ENCODE measurements around the gene NBL1.

NBL1 gene

GRCh38 chr1:19646377-19647319 is 2.5 kb downstream of the NBL1 start:
- DNase-seq (ENCODE audit: low read depth) = no peak

GRCh38 chr1:19647643-19648042 is 3.5 kb downstream of the NBL1 start:
- DNase-seq (ENCODE audit: low read depth) = no peak

GRCh38 chr1:19648239-19648638 is 4.1 kb downstream of the NBL1 start:
- no peak for DNase-seq (ENCODE audit: low read depth)

GRCh38 chr1:19648689-19649088 is 4.6 kb downstream of the NBL1 start:
- DNase-seq (ENCODE audit: low read depth) = no peak

- no peak for DNase-seq (ENCODE audit: low read depth)
These were observed 6.5 kb downstream of the NBL1 start for GRCh38 chr1:19650416-19651140.

GRCh38 chr1:19651141-19651737 is 7.1 kb downstream of the NBL1 start:
- DNase-seq (ENCODE audit: low read depth) = no peak

GRCh38 chr1:19654386-19654785 is 10.3 kb downstream of the NBL1 start:
- no peak for DNase-seq (ENCODE audit: low read depth)

GRCh38 chr1:19654886-19655717 is 11.0 kb downstream of the NBL1 start:
- DNase-seq (ENCODE audit: low read depth) = no peak

GRCh38 chr1:19655718-19656080 is 11.6 kb downstream of the NBL1 start:
- DNase-seq (ENCODE audit: low read depth) = no peak

- DNase-seq (ENCODE audit: low read depth) = no peak
These were observed 12.1 kb downstream of the NBL1 start for GRCh38 chr1:19656134-19656779.

- no peak for DNase-seq (ENCODE audit: low read depth)
These were observed 12.8 kb downstream of the NBL1 start for GRCh38 chr1:19656780-19657466.

GRCh38 chr1:19657511-19657910 is 13.4 kb downstream of the NBL1 start:
- DNase-seq (ENCODE audit: low read depth) = no peak

GRCh38 chr1:19658186-19658585 is 14.1 kb downstream of the NBL1 start:
- DNase-seq (ENCODE audit: low read depth) = no peak

GRCh38 chr1:19661721-19662228 is 17.7 kb downstream of the NBL1 start:
- no peak for DNase-seq (ENCODE audit: low read depth)

- no peak for DNase-seq (ENCODE audit: low read depth)
These were observed 18.2 kb downstream of the NBL1 start for GRCh38 chr1:19662313-19662712.

GRCh38 chr1:19664453-19665185 is 20.5 kb downstream of the NBL1 start, which contains the start of gene HTR6:
TSS of gene HTR6 (plus strand) at chr1:19664875. CDS start at chr1:19665754, 879 bp downstream.
- no peak for DNase-seq (ENCODE audit: low read depth)

- DNase-seq (ENCODE audit: low read depth) = no peak
These were observed 21.0 kb downstream of the NBL1 start for GRCh38 chr1:19665186-19665495.

- DNase-seq (ENCODE audit: low read depth) = no peak
These were observed 21.7 kb downstream of the NBL1 start for GRCh38 chr1:19665496-19666465.

GRCh38 chr1:19668888-19669287 is 24.8 kb downstream of the NBL1 start:
- DNase-seq (ENCODE audit: low read depth) = no peak
